DMS 273 (cell line): ENCODE data around the gene DEPDC5.

Source experiments
- DNase-seq: peaks from one replicate; lab custom pipeline; 2025; ENCODE audit not compliant: unreplicated experiment; lab: John Stamatoyannopoulos, UW

The DEPDC5 gene

GRCh38 chr22:31945443-31945855 lies 191.6 kb downstream of the DEPDC5 start:
- DNase-seq = no peak

- DNase-seq = no peak
Observed at GRCh38 chr22:31945971-31946680, 192.3 kb downstream of the DEPDC5 start.

- DNase-seq = peak; percentile 43
Observed at GRCh38 chr22:31947296-31947695, 193.5 kb downstream of the DEPDC5 start.

- DNase-seq = no peak
Observed at GRCh38 chr22:31948002-31948401, 194.2 kb downstream of the DEPDC5 start.

GRCh38 chr22:31950226-31950625 lies 196.4 kb downstream of the DEPDC5 start:
- no peak for DNase-seq

GRCh38 chr22:31951194-31952093 lies 197.6 kb downstream of the DEPDC5 start:
- no peak for DNase-seq

GRCh38 chr22:31952094-31952401 lies 198.2 kb downstream of the DEPDC5 start:
- DNase-seq = no peak

GRCh38 chr22:31952472-31952871 lies 198.7 kb downstream of the DEPDC5 start:
- DNase-seq = no peak

GRCh38 chr22:31953261-31953660 lies 199.4 kb downstream of the DEPDC5 start:
- no peak for DNase-seq

- DNase-seq = peak; percentile 25
Observed at GRCh38 chr22:31954535-31955523, 201.0 kb downstream of the DEPDC5 start.

GRCh38 chr22:31956360-31956759 lies 202.5 kb downstream of the DEPDC5 start:
- no peak for DNase-seq
